SK-N-SH (cell line): ENCODE measurements around the gene KLHL30. TPM values are rescaled to one million over a fixed set of nuclear protein-coding genes. Genes with fewer than 3 reads are reported as not detected.

Source experiments
- CTCF ChIA-PET: fragments of 300-600, 350-600 bp; formaldehyde crosslinking; extraction: SDS; loops from one replicate; lab custom pipeline; 2021; lab: Yijun Ruan, JAX
- POLR2A ChIA-PET: fragments of 350-600 bp; sonication (Branson Sonifier 250); formaldehyde crosslinking; extraction: SDS; loops from one replicate; lab custom pipeline; 2020; ENCODE audit warnings: antibody characterized with exemption, inconsistent platforms; lab: Yijun Ruan, JAX
- DNase-seq: peaks from one replicate; pipeline ENCODE4 v3.0.0; 2012
- H2AFZ ChIP-seq: fragments of 200-600 bp; sonication (generic); 2 replicates; pipeline ENCODE4 v1.8.1; 2016; ENCODE audit warnings: antibody characterized with exemption, mild to moderate bottlenecking, low read depth
- H3F3A ChIP-seq: fragments of 200-600 bp; sonication (generic); replicated peaks from 2 replicates; pipeline ENCODE3; 2016; ENCODE audit warnings: antibody characterized with exemption, mild to moderate bottlenecking; ENCODE audit not compliant: insufficient read depth
- H3K27ac ChIP-seq, 2 experiments: fragments of 200-500 bp in 1 of 2; fragments of 200-600 bp in 1 of 2; sonication (Bioruptor generic) in 1 of 2; sonication (generic), shearing (Covaris generic) in 1 of 2; 2 replicates each; pipeline versions ENCODE4 v1.5.1 to v1.6.1; 2014 to 2016; ENCODE audit warnings: low read depth in 2 of 2, inconsistent platforms in 1 of 2, low read length in 1 of 2, mild to moderate bottlenecking in 1 of 2, mixed read lengths in 1 of 2
- H3K27me3 ChIP-seq: fragments of 200-600 bp; sonication (generic), shearing (Covaris generic); 2 replicates; pipeline ENCODE4 v1.6.1; 2016; ENCODE audit warnings: mixed run types; ENCODE audit not compliant: insufficient read depth
- H3K36me3 ChIP-seq, 2 experiments: fragments of 200-500 bp in 1 of 2; fragments of 200-600 bp in 1 of 2; sonication (Bioruptor generic) in 1 of 2; sonication (generic) in 1 of 2; replicated peaks in 1 of 2; 2 replicates each; pipeline versions ENCODE3 to v1.5.1; 2014 to 2016; ENCODE audit warnings: low read length in 1 of 2, mild to moderate bottlenecking in 1 of 2; ENCODE audit not compliant: insufficient read depth in 2 of 2, control insufficient read depth in 1 of 2
- H3K4me1 ChIP-seq, 2 experiments: fragments of 200-500 bp in 1 of 2; fragments of 200-600 bp in 1 of 2; sonication (Bioruptor generic) in 1 of 2; sonication (generic), shearing (Covaris generic) in 1 of 2; 2 replicates each; pipeline versions ENCODE4 v1.5.1 to v1.6.1; 2014 to 2016; ENCODE audit warnings: low read depth in 1 of 2, low read length in 1 of 2, mixed run types in 1 of 2; ENCODE audit not compliant: insufficient read depth in 2 of 2, control insufficient read depth in 1 of 2
- H3K4me2 ChIP-seq: fragments of 200-600 bp; sonication (generic), shearing (Covaris generic); 2 replicates; pipeline ENCODE4 v1.6.1; 2017; ENCODE audit warnings: mixed run types
- H3K4me3 ChIP-seq, 2 experiments: fragments of 200-500 bp in 1 of 2; fragments of 200-600 bp in 1 of 2; sonication (Bioruptor generic) in 1 of 2; sonication (generic), shearing (Covaris generic) in 1 of 2; 2 replicates each; pipeline versions ENCODE4 v1.5.1 to v1.8.1; 2014 to 2016; ENCODE audit warnings: low read depth in 2 of 2, inconsistent platforms in 1 of 2, low read length in 1 of 2, mild to moderate bottlenecking in 1 of 2, mixed read lengths in 1 of 2, moderate library complexity in 1 of 2
- H3K79me2 ChIP-seq: fragments of 200-600 bp; sonication (generic); 2 replicates; pipeline ENCODE4 v1.8.1; 2017; ENCODE audit warnings: mild to moderate bottlenecking; ENCODE audit not compliant: insufficient read depth
- H3K9ac ChIP-seq: fragments of 200-600 bp; sonication (generic); 2 replicates; pipeline ENCODE4 v1.6.1; 2017; ENCODE audit warnings: mixed run types
- H3K9me2 ChIP-seq: fragments of 200-600 bp; sonication (generic); 2 replicates; pipeline ENCODE4 v1.6.1; 2017; ENCODE audit warnings: mixed run types
- H3K9me3 ChIP-seq: fragments of 200-600 bp; sonication (generic); 2 replicates; pipeline ENCODE4 v1.6.1; 2017; ENCODE audit warnings: mixed run types, mild to moderate bottlenecking, moderate library complexity
- H4K20me1 ChIP-seq: fragments of 200-600 bp; sonication (generic); 2 replicates; pipeline ENCODE4 v1.6.1; 2017; ENCODE audit warnings: mild to moderate bottlenecking, mixed run types; ENCODE audit not compliant: insufficient read depth
- CTCF ChIP-seq: fragments of 200-600 bp; sonication (generic); IDR thresholded peaks from 2 replicates; pipeline ENCODE4 v1.6.1; 2017; ENCODE audit warnings: antibody characterized with exemption, mild to moderate bottlenecking, moderate library complexity
- EP300 ChIP-seq, 2 experiments: IDR thresholded peaks; 2 replicates each; pipeline versions ENCODE4 v1.4.0 to v1.6.1; 2012; ENCODE audit warnings: borderline replicate concordance in 1 of 2, low read depth in 1 of 2, low read length in 1 of 2
- GABPA ChIP-seq: IDR thresholded peaks from 2 replicates; pipeline ENCODE4 v1.4.0; 2012; ENCODE audit warnings: low read depth, mild to moderate bottlenecking
- MEF2A ChIP-seq: IDR thresholded peaks from 2 replicates; pipeline ENCODE4 v1.4.0; 2012; ENCODE audit warnings: low read depth, borderline replicate concordance
- MXI1 ChIP-seq: IDR thresholded peaks from 2 replicates; pipeline ENCODE4 v1.6.1; 2012; ENCODE audit warnings: mild to moderate bottlenecking, low read depth, low read length, improper control_type of control experiment
- POLR2AphosphoS5 ChIP-seq: IDR thresholded peaks from 2 replicates; pipeline ENCODE4 v1.6.1; 2012; ENCODE audit warnings: low read depth, low read length
- RCOR1 ChIP-seq: fragments of 150-350 bp; IDR thresholded peaks from 2 replicates; pipeline ENCODE4 v1.6.1; 2017; ENCODE audit warnings: antibody characterized with exemption, low read length
- RFX5 ChIP-seq: IDR thresholded peaks from 2 replicates; pipeline ENCODE4 v1.6.1; 2012; ENCODE audit warnings: mild to moderate bottlenecking, improper control_type of control experiment, low read length
- RXRA ChIP-seq: IDR thresholded peaks from 2 replicates; pipeline ENCODE4 v1.4.0; 2012; ENCODE audit warnings: low read depth, mild to moderate bottlenecking, borderline replicate concordance
- SMC3 ChIP-seq: IDR thresholded peaks from 2 replicates; pipeline ENCODE4 v1.6.1; 2012; ENCODE audit warnings: low read depth, low read length, improper control_type of control experiment
- TCF12 ChIP-seq: IDR thresholded peaks from 2 replicates; pipeline ENCODE4 v1.4.0; 2012
- TEAD4 ChIP-seq: IDR thresholded peaks from 2 replicates; pipeline ENCODE4 v1.4.0; 2012; ENCODE audit warnings: mild to moderate bottlenecking, borderline replicate concordance; ENCODE audit not compliant: insufficient read depth
- ZBTB33 ChIP-seq: IDR thresholded peaks from 2 replicates; pipeline ENCODE4 v1.4.0; 2012; ENCODE audit warnings: low read depth, borderline replicate concordance
- WGBS: methylation state at CpG from one replicate; pipeline ENCODE4 v1.1.6; 2017; ENCODE audit warnings: low lambda C conversion rate; 5-methylcytosine and 5-hydroxymethylcytosine counted together
- polyA plus RNA-seq, 3 experiments: library from polyadenylated mRNA; depleted of rRNA; stranded (reverse); fragments of >200 nt; gene quantifications; 2 replicates each; pipeline ENCODE4 v1.2.3, GENCODE V29; 2012
- TF ChIP-seq, protein P1 (sequence below): IDR thresholded peaks from 2 replicates; pipeline ENCODE4 v1.6.1; 2012; ENCODE audit warnings: mild to moderate bottlenecking, low read depth, low read length, moderate library complexity
- TF ChIP-seq, protein P2 (sequence below): IDR thresholded peaks from 2 replicates; pipeline ENCODE4; 2012
- TF ChIP-seq, protein P3 (sequence below): fragments of 150-350 bp; IDR thresholded peaks from 2 replicates; pipeline ENCODE4 v1.6.1; 2016; ENCODE audit warnings: mild to moderate bottlenecking, low read depth, low read length

KLHL30 gene
- polyA plus RNA-seq, 1 of the 3 experiments (the other 2 are of a cell fraction) = not detected

DNA sequence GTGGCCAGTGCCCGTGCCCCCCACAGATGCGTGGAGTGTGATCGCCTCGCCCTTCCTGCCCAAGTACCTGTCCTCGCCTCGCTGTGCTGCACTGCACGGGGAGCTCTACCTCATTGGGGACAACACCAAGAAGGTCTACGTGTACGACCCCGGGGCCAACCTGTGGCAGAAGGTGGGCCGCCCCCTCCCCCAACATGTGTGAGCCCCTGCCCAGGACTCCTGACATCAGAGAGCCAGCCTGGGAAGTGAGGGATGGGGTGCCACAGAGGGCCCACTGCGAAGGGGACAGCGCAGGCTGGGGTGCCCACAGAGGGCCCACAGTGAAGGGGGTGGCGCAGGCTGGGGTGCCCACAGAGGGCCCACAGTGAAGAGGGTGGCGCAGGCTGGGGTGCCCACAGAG lies 10.5 kb downstream of the KLHL30 start:
- CTCF ChIA-PET = no interaction called here
- no peaks in the 10 kb centered on the region for H3F3A ChIP-seq
- TF ChIP-seq EP300 (IDR thresholded peaks at IDR 0.05; ENCODE audit: borderline replicate concordance in 1 of 2, low read depth in 1 of 2, low read length in 1 of 2) (no peak), RXRA (no peak), TEAD4 (no peak), CTCF (no peak), ZBTB33 (no peak), MXI1 (no peak), MEF2A (no peak), TCF12 (no peak), POLR2AphosphoS5 (no peak), RFX5 (no peak), RCOR1 (no peak), GABPA (no peak), SMC3 (no peak)
- TF ChIP-seq, protein P1, sequence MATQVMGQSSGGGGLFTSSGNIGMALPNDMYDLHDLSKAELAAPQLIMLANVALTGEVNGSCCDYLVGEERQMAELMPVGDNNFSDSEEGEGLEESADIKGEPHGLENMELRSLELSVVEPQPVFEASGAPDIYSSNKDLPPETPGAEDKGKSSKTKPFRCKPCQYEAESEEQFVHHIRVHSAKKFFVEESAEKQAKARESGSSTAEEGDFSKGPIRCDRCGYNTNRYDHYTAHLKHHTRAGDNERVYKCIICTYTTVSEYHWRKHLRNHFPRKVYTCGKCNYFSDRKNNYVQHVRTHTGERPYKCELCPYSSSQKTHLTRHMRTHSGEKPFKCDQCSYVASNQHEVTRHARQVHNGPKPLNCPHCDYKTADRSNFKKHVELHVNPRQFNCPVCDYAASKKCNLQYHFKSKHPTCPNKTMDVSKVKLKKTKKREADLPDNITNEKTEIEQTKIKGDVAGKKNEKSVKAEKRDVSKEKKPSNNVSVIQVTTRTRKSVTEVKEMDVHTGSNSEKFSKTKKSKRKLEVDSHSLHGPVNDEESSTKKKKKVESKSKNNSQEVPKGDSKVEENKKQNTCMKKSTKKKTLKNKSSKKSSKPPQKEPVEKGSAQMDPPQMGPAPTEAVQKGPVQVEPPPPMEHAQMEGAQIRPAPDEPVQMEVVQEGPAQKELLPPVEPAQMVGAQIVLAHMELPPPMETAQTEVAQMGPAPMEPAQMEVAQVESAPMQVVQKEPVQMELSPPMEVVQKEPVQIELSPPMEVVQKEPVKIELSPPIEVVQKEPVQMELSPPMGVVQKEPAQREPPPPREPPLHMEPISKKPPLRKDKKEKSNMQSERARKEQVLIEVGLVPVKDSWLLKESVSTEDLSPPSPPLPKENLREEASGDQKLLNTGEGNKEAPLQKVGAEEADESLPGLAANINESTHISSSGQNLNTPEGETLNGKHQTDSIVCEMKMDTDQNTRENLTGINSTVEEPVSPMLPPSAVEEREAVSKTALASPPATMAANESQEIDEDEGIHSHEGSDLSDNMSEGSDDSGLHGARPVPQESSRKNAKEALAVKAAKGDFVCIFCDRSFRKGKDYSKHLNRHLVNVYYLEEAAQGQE = no peak
- TF ChIP-seq, protein P2, sequence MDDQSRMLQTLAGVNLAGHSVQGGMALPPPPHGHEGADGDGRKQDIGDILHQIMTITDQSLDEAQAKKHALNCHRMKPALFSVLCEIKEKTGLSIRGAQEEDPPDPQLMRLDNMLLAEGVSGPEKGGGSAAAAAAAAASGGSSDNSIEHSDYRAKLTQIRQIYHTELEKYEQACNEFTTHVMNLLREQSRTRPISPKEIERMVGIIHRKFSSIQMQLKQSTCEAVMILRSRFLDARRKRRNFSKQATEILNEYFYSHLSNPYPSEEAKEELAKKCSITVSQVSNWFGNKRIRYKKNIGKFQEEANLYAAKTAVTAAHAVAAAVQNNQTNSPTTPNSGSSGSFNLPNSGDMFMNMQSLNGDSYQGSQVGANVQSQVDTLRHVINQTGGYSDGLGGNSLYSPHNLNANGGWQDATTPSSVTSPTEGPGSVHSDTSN = no peak
- TF ChIP-seq, protein P3, sequence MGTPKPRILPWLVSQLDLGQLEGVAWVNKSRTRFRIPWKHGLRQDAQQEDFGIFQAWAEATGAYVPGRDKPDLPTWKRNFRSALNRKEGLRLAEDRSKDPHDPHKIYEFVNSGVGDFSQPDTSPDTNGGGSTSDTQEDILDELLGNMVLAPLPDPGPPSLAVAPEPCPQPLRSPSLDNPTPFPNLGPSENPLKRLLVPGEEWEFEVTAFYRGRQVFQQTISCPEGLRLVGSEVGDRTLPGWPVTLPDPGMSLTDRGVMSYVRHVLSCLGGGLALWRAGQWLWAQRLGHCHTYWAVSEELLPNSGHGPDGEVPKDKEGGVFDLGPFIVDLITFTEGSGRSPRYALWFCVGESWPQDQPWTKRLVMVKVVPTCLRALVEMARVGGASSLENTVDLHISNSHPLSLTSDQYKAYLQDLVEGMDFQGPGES = no peak
- H3K9me3 ChIP-seq = no peaks in the 10 kb centered on the region
- no peaks in the 10 kb centered on the region for H3K27me3 ChIP-seq
- no peaks in the 10 kb centered on the region for H4K20me1 ChIP-seq
- DNase-seq = no peak
- H3K27ac ChIP-seq = no peak overlapping the region
- H3K9ac ChIP-seq = no peak overlapping the region
- H3K79me2 ChIP-seq = no peaks in the 10 kb centered on the region
- no peak overlapping the region for H2AFZ ChIP-seq
- no peaks in the 10 kb centered on the region for H3K36me3 ChIP-seq
- H3K4me3 ChIP-seq = no peak overlapping the region
- no peak overlapping the region for H3K4me2 ChIP-seq
- peaks cover under 1 to 6% of the 10 kb centered on the region in 2 experiments; a peak in 2 of 4 replicates for H3K4me1 ChIP-seq
- POLR2A ChIA-PET = no interaction called here
- 91% methylated on average over 12 of the region's 15 CpGs for WGBS
- no peaks in the 10 kb centered on the region for H3K9me2 ChIP-seq
